HG02759 (cell line): ENCODE results near the gene DDX47.
"Not testable (repeated sequence)": the region's sequence is repeated elsewhere in the genome, so short reads cannot be mapped to it uniquely, and the experiment has no call there.

Source experiments
- ATAC-seq: cut with Tn5 transposase; IDR thresholded peaks from one replicate; pipeline ENCODE4 v1.9.1; 2021; ENCODE audit warnings: mild to moderate bottlenecking, moderate library complexity; ENCODE audit not compliant: unreplicated experiment

The DDX47 gene

GRCh38 chr12:12871587-12872138 lies 58.5 kb downstream of the DDX47 start:
- no peak for ATAC-seq

DNA sequence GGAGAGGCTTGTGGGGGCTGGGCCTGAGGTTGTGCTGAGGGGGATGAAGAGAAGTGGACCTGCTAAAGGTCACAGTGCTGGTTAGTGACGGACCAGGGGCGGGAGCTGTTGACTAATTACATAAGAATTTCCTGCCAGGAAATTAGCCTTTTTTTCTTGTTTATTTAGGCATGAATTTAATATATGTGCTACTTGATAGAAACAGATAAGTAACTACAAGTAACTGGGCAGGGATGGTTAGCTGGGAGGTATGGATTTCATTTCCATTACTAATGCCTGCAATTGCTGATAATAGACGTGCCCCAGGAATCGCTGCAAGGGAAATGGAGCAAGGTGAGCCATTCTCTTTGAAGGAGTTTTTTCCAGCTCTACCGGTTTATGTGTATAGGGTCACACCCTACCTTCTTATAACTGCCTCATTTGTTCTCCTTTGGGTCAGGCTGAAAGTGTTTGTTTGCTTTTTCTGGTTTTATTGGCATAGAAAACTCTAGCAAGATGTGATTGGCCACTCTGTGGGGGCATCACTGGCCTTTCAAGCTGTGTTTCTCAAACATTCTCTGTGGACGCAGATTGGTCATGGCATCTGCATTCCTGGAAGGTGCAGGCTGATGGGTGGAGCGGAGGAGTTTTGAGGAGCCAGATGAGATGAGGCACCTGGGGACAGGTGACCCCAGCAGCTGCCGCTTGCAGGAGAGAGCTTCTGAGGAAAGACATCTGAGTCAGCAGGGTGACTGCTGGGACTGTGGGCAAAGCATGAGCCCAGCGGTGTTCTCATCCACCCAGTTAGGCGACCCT lies 59.2 kb downstream of the DDX47 start:
- ATAC-seq: no peak

DNA sequence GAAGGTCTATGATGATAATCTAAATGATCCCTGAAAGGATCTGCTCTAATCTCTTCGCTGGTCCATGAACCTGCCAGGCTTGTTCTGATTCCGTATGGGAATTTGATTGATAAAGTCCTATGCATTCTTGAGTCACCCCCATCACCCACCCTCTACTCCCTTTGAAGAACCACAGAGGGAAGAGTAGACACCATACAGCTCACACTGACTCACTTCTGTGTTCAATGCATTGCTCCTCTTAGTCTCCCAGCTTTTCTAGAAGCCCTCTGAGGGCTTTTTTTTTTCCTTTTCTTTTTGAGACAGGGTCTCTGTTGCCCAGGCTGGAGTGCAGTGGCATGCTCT lies 59.8 kb downstream of the DDX47 start:
- no peak for ATAC-seq

GRCh38 chr12:12874029-12874428 lies 60.9 kb downstream of the DDX47 start:
- ATAC-seq: no peak

GRCh38 chr12:12875301-12875700 lies 62.2 kb downstream of the DDX47 start:
- not testable (repeated sequence) for ATAC-seq

DNA sequence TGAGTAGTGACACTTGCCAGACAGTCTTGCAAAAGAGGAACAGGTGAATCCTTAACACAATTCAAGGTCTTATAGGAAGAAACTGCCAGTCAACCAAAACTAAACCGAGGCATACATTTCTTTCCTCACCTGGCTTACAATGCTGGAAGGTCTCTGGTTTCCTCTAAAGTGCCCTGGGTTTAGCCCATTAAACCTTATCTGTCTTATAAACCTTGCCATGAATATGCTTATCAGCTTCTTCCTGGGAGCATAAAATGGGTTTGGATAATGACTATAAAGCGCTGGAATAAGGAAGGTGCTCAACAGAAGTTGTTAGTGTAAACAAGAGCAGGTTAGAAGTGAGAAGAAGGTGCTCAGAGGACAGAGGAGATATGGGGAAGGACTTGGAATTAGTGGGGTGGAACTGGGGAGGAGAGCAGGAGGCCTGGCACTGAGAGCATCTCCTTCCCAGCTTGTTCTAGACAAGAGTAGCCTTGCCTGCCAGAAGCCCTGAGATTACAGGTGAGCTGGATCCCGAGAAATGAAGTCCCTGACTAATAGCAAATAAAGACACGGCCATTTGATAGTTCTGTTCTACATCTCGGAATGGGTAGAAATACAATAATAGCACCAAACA lies 64.1 kb downstream of the DDX47 start:
- no peak for ATAC-seq

- no peak for ATAC-seq
Measured at GRCh38 chr12:12877781-12878455, 64.8 kb downstream of the DDX47 start.
